ENCODE measurements around the gene INPP5E. TPM values are rescaled to one million over a fixed set of nuclear protein-coding genes. Genes with fewer than 3 reads are reported as not detected.
A peak's percentile ranks its signal among the peaks of the same experiment; 100 is the strongest.

The INPP5E gene
- total and polyA plus RNA-seq, 10 of the 15 experiments (the other 5 are each of a cell fraction or from before 2014, with no cell fraction given): 0.24 to 16.0 (median 5.3) TPM

GRCh38 chr9:136407911-136408310 is 31.7 kb downstream of the INPP5E start:
- WGBS (ENCODE audit: insufficient coverage, insufficient replicate concordance, low lambda C conversion rate, missing lambda C conversion rate): 79% methylated on average over 7 of the region's 7 CpGs
- Histone ChIP-seq H4K20me1 (ENCODE audit: control insufficient read depth, insufficient read depth) (no peaks in the 10 kb centered on the region), H3K4me1 (ENCODE audit: control insufficient read depth, insufficient read depth, low read length) (peaks cover 42% of the 10 kb centered on the region), H3K79me2 (ENCODE audit: control insufficient read depth, insufficient read depth, low read length) (peaks cover 54% of the 10 kb centered on the region), H3K4me2 (ENCODE audit: control insufficient read depth, insufficient read depth) (0 out of 2 replicates have a peak overlapping the region, but pooled peaks have one; percentile 38), H3K9ac (ENCODE audit: control insufficient read depth, insufficient read depth, low read length) (no peak overlapping the region), H3K4me3 (no peak overlapping the region), H3K27ac (ENCODE audit: control insufficient read depth, insufficient read depth) (no peak overlapping the region), H3K9me3 (replicated peaks; ENCODE audit: control insufficient read depth, insufficient read depth, low read length) (no peaks in the 10 kb centered on the region), H2AFZ (ENCODE audit: control insufficient read depth, low read depth, low read length) (no peak overlapping the region), H3K27me3 (replicated peaks in 1 of 2; ENCODE audit: control insufficient read depth in 2 of 2, insufficient read depth in 2 of 2, low read length in 1 of 2) (no peaks in the 10 kb centered on the region), H3K36me3 (ENCODE audit: control insufficient read depth in 2 of 2, insufficient read depth in 2 of 2, low read length in 1 of 2) (peaks cover 6 to 17% of the 10 kb centered on the region in 2 experiments; a peak in 3 of 4 replicates)
- ATAC-seq (no peak), DNase-seq (ENCODE audit: low read depth, low spot score) (no peak), FAIRE-seq (no peak)
- ChIA-PET POLR2A (no interaction called here), CTCF (no interaction called here), SMC1A (ENCODE audit: uncharacterized antibody, unreplicated experiment) (no interaction called here), RAD21 (ENCODE audit: unreplicated experiment) (no interaction called here)
- in situ Hi-C loops (cut with MboI) (no loop called here), intact Hi-C loops (cut with micrococcal nuclease; ENCODE audit: unreplicated experiment) (no loop called here)
- no TSS peak for BruUV-seq (replicated peaks)
- TF ChIP-seq, protein P1, sequence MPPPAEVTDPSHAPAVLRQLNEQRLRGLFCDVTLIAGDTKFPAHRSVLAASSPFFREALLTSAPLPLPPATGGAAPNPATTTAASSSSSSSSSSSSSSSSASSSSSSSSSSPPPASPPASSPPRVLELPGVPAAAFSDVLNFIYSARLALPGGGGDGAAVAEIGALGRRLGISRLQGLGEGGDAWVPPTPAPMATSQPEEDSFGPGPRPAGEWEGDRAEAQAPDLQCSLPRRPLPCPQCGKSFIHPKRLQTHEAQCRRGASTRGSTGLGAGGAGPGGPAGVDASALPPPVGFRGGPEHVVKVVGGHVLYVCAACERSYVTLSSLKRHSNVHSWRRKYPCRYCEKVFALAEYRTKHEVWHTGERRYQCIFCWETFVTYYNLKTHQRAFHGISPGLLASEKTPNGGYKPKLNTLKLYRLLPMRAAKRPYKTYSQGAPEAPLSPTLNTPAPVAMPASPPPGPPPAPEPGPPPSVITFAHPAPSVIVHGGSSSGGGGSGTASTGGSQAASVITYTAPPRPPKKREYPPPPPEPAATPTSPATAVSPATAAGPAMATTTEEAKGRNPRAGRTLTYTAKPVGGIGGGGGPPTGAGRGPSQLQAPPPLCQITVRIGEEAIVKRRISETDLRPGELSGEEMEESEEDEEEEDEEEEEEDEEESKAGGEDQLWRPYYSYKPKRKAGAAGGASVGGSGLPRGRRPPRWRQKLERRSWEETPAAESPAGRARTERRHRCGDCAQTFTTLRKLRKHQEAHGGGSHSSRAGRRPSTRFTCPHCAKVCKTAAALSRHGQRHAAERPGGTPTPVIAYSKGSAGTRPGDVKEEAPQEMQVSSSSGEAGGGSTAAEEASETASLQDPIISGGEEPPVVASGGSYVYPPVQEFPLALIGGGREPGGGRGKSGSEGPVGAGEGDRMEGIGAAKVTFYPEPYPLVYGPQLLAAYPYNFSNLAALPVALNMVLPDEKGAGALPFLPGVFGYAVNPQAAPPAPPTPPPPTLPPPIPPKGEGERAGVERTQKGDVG (CRISPR knock-in tag; IDR thresholded peaks at IDR 0.05): no peak
- TF ChIP-seq MYC (IDR thresholded peaks at IDR 0.05; ENCODE audit: insufficient read depth, insufficient read length, insufficient replicate concordance, low read length, severe bottlenecking) (no peak), MAX (IDR thresholded peaks at IDR 0.05; ENCODE audit: low read depth, low read length) (no peak), POLR2A (IDR thresholded peaks at IDR 0.05; ENCODE audit: low read depth, low read length) (no peak), JUND (IDR thresholded peaks at IDR 0.05; ENCODE audit: low read depth, low read length) (no peak), HCFC1 (IDR thresholded peaks at IDR 0.05; ENCODE audit: low read length) (no peak), SUZ12 (IDR thresholded peaks at IDR 0.05; ENCODE audit: unreplicated experiment) (no peak), CTCF (IDR thresholded peaks at IDR 0.05 in 2 of 3, conservative IDR thresholded peaks at IDR 0.05 in 1 of 3; ENCODE audit: control insufficient read depth in 2 of 3, extremely low read depth in 1 of 3, insufficient read depth in 1 of 3, low read depth in 3 of 3, low read length in 3 of 3) (no peak), ZSCAN29 (IDR thresholded peaks at IDR 0.05) (no peak), NR2C2 (IDR thresholded peaks at IDR 0.05; ENCODE audit: borderline replicate concordance, control insufficient read depth, insufficient read length, low read depth) (no peak), WRNIP1 (IDR thresholded peaks at IDR 0.05; ENCODE audit: borderline replicate concordance, low read depth, low read length) (no peak), EED (IDR thresholded peaks at IDR 0.05; ENCODE audit: low read depth) (no peak), ESRRA (IDR thresholded peaks at IDR 0.05; ENCODE audit: low read length) (no peak), CEBPB (IDR thresholded peaks at IDR 0.05; ENCODE audit: borderline replicate concordance in 1 of 2, low read depth in 2 of 2, low read length in 2 of 2) (no peak), KDM1A (IDR thresholded peaks at IDR 0.05; ENCODE audit: borderline replicate concordance) (no peak), JUNB (IDR thresholded peaks at IDR 0.05) (no peak)
- TF ChIP-seq, protein P2, sequence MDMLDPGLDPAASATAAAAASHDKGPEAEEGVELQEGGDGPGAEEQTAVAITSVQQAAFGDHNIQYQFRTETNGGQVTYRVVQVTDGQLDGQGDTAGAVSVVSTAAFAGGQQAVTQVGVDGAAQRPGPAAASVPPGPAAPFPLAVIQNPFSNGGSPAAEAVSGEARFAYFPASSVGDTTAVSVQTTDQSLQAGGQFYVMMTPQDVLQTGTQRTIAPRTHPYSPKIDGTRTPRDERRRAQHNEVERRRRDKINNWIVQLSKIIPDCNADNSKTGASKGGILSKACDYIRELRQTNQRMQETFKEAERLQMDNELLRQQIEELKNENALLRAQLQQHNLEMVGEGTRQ (IDR thresholded peaks at IDR 0.05; ENCODE audit: borderline replicate concordance, low read depth, low read length): no peak

Measured in GM12878 (cell line).